K562 (cell line): ENCODE results near the gene CASP2. TPM values are rescaled to one million over a fixed set of nuclear protein-coding genes. Genes with fewer than 3 reads are reported as not detected.
A peak's percentile ranks its signal among the peaks of the same experiment; 100 is the strongest.

Experiments used
- ATAC-seq: fragments of 200-7000 bp; cut with Tn5 transposase; 3 replicates; pipeline ENCODE4 v1.9.1; 2020; ENCODE audit warnings: moderate library complexity
- BruUV-seq: library from RNA; stranded (reverse); fragments of 400-500 nt; replicated peaks from 2 replicates; lab custom pipeline; 2021; lab: Mats Ljungman, UMichigan
- CTCF ChIA-PET: fragments of 300-600 bp; formaldehyde crosslinking; extraction: SDS; loops from one replicate; lab custom pipeline; 2021; ENCODE audit warnings: low intra/inter-chr PET ratio; lab: Yijun Ruan, JAX
- POLR2A ChIA-PET: fragments of 300-600, 350-650 bp; sonication (Branson Sonifier 250); formaldehyde crosslinking; extraction: SDS; loops from one replicate; lab custom pipeline; 2021; ENCODE audit warnings: antibody characterized with exemption, inconsistent platforms; lab: Yijun Ruan, JAX
- DNase-seq, 4 experiments: peaks; one replicate each; pipeline versions ENCODE4 v3.0.0 to v3.0.0-alpha.2; 2011 to 2018; ENCODE audit warnings: low spot score in 3 of 4, mixed read lengths in 3 of 4; ENCODE audit errors: extremely low read depth in 1 of 4
- FAIRE-seq: peaks from 2 replicates; lab custom pipeline; 2011; peaks lifted over from hg19 to GRCh38; lab: Jason Lieb, UNC
- H2AFZ ChIP-seq: 2 replicates; pipeline ENCODE4 v1.6.0; 2011; ENCODE audit warnings: low read depth, low read length, control low read depth, inconsistent platforms
- H3K27ac ChIP-seq: fragments of 200-600 bp; 3 replicates; pipeline ENCODE4 v1.8.0; 2011; ENCODE audit warnings: low read depth, mild to moderate bottlenecking, control low read depth, inconsistent platforms, low read length, moderate library complexity, mixed read lengths; ENCODE audit errors: extremely low read depth
- H3K27me3 ChIP-seq, 2 experiments: fragments of 300-600 bp in 1 of 2; 2 replicates in 1 of 2; 3 replicates in 1 of 2; pipeline versions ENCODE4 v1.6.0 to v1.8.0; 2011; ENCODE audit warnings: inconsistent platforms in 2 of 2, low read length in 2 of 2, mild to moderate bottlenecking in 1 of 2, mixed read lengths in 1 of 2, moderate library complexity in 1 of 2; ENCODE audit not compliant: control insufficient read depth in 2 of 2, insufficient read depth in 2 of 2
- H3K36me3 ChIP-seq: fragments of 300-600 bp; 3 replicates; pipeline ENCODE4 v1.8.0; 2011; ENCODE audit warnings: mild to moderate bottlenecking, low read length, inconsistent platforms; ENCODE audit not compliant: control insufficient read depth, insufficient read depth
- H3K4me1 ChIP-seq, 2 experiments: fragments of 200-600 bp in 1 of 2; replicated peaks in 1 of 2; 2 replicates in 1 of 2; 3 replicates in 1 of 2; pipeline versions ENCODE4 v1.5.1 to v1.8.0; 2011; ENCODE audit warnings: inconsistent platforms in 2 of 2, low read length in 2 of 2, mild to moderate bottlenecking in 1 of 2, mixed read lengths in 1 of 2, moderate library complexity in 1 of 2; ENCODE audit not compliant: control insufficient read depth in 2 of 2, insufficient read depth in 2 of 2
- H3K4me2 ChIP-seq: 2 replicates; pipeline ENCODE4 v1.6.1; 2011; ENCODE audit warnings: low read length, control low read depth, inconsistent platforms, mixed read lengths; ENCODE audit not compliant: insufficient read depth
- H3K4me3 ChIP-seq: fragments of 200-600 bp; sonication (generic), shearing (Covaris generic); 2 replicates; pipeline ENCODE4 v1.5.1; 2016; ENCODE audit warnings: control low read depth, inconsistent platforms
- H3K79me2 ChIP-seq: fragments of 200-600 bp; 3 replicates; pipeline ENCODE4 v1.8.0; 2011; ENCODE audit warnings: low read length, inconsistent platforms; ENCODE audit not compliant: control insufficient read depth, insufficient read depth
- H3K9ac ChIP-seq, 2 experiments: 2 replicates each; pipeline versions ENCODE4 v1.6.0 to v1.6.1; 2011; ENCODE audit warnings: low read depth in 2 of 2, low read length in 2 of 2, control low read depth in 1 of 2, inconsistent platforms in 1 of 2, mild to moderate bottlenecking in 1 of 2, mixed read lengths in 1 of 2; ENCODE audit not compliant: insufficient read depth in 1 of 2
- H3K9me1 ChIP-seq: one replicate; pipeline ENCODE4 v1.6.0; 2011; ENCODE audit warnings: inconsistent platforms, mild to moderate bottlenecking, low read length, moderate library complexity; ENCODE audit not compliant: control insufficient read depth, insufficient read depth
- H3K9me3 ChIP-seq: replicated peaks from 2 replicates; pipeline ENCODE4 v1.5.1; 2011; ENCODE audit warnings: low read depth, low read length, inconsistent platforms; ENCODE audit not compliant: control insufficient read depth, insufficient read depth
- H4K20me1 ChIP-seq: replicated peaks from 2 replicates; pipeline ENCODE4 v1.6.1; 2011; ENCODE audit warnings: low read length, inconsistent platforms, mixed read lengths; ENCODE audit not compliant: control insufficient read depth, insufficient read depth
- BCL6 ChIP-seq: fragments of 250-450 bp; sonication (Bioruptor Pico); IDR thresholded peaks from 2 replicates; pipeline ENCODE4 v1.4.0; 2020
- CHCHD3 ChIP-seq: fragments of 250-450 bp; sonication (Bioruptor Pico); IDR thresholded peaks from 2 replicates; pipeline ENCODE4 v2.1.2; 2022; ENCODE audit warnings: mild to moderate bottlenecking
- EP400 ChIP-seq: fragments of 450-650 bp; IDR thresholded peaks from 2 replicates; pipeline ENCODE4 v1.6.1; 2017; ENCODE audit warnings: antibody characterized with exemption, mild to moderate bottlenecking, moderate library complexity
- THRAP3 ChIP-seq: fragments of 450-650 bp; IDR thresholded peaks from 2 replicates; pipeline ENCODE4 v1.6.1; 2016; ENCODE audit warnings: mild to moderate bottlenecking, inconsistent platforms, borderline replicate concordance
- ZNF124 ChIP-seq: sonication (generic); formaldehyde crosslinking; IDR thresholded peaks from 2 replicates; pipeline ENCODE4 v1.8.1; 2022; ENCODE audit warnings: missing genetic modification reagents
- WGBS: fragments of 100-300 bp; shearing (Covaris generic); methylation state at CpG from one replicate; pipeline ENCODE4 v1.1.6; 2016; ENCODE audit warnings: low coverage, mixed read lengths; ENCODE audit not compliant: insufficient coverage; ENCODE audit errors: missing lambda C conversion rate; 5-methylcytosine and 5-hydroxymethylcytosine counted together
- in situ Hi-C: fragments of 300-500 bp; cut with MboI; formaldehyde crosslinking; loops from 4 replicates; pipeline ENCODE4 v1.15.0; 2018; ENCODE audit warnings: inconsistent platforms, mixed read lengths
- intact Hi-C: fragments of 100-400 bp; cut with micrococcal nuclease; formaldehyde crosslinking; loops from 2 replicates; pipeline ENCODE4 v1.14.2; 2022
- polyA plus RNA-seq, 8 experiments: library from polyadenylated mRNA; depleted of rRNA in 4 of 8; stranded (reverse) in 5 of 8; unstranded in 3 of 8; fragments of >200 nt; fragmentation: Nextera tagmentation in 2 of 8; fragmentation: Illumina TruSeq in 1 of 8; extraction: Ambion mirVana in 2 of 8; extraction: Trizol in 1 of 8; gene quantifications; 2 replicates each; pipeline versions ENCODE4 v1.2.1 to v1.2.3, GENCODE V29; 2011 to 2014; ENCODE audit warnings: inconsistent platforms in 1 of 8, missing spikeins in 1 of 8
- total RNA-seq, 7 experiments: library from RNA; depleted of rRNA in 6 of 7; stranded (reverse); fragments of >200 nt in 6 of 7; fragmentation: Illumina TruSeq in 2 of 7; extraction: Trizol in 2 of 7; gene quantifications; 2 replicates each; pipeline versions ENCODE4 v1.2.1 to v1.2.3, GENCODE V29; 2011 to 2021; ENCODE audit warnings: low replicate concordance in 1 of 7
- TF ChIP-seq, protein P1 (sequence below): IDR thresholded peaks from 2 replicates; pipeline ENCODE4 v1.6.1; 2016; ENCODE audit warnings: missing genetic modification characterization, missing compliant biosample characterization

Gene CASP2
- total and polyA plus RNA-seq, 9 of the 15 experiments (the other 6 are each of a cell fraction or from before 2014, with no cell fraction given): 18.8 to 64.9 (median 24.1) TPM

DNA sequence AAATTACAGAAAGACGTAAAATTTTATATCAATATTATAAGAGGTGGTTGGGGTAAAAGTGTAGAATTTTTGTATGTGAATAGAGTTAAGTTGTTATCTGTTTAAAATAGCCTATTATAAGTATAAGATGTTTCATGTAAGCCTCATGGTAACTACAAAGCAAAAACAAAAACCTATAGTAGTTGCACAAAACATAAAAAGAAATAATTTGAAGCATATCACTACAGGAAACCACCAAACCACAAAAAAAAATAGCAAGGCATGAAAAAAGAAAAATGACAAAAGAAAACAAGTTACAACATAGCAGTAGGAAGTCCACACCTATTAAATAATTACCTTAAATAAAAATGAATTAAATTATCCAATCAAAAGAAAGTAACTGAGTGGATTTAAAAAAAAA lies 37.3 kb upstream of the CASP2 start:
- Histone ChIP-seq H3K9me1 (no peaks in the 10 kb centered on the region), H3K9me3 (peaks cover 12% of the 10 kb centered on the region; the same call in 1 of the 2 replicates), H2AFZ (no peak overlapping the region), H3K79me2 (no peaks in the 10 kb centered on the region), H3K4me1 (peaks cover 0 to 8% of the 10 kb centered on the region in 2 experiments; a peak in 2 of 5 replicates), H3K4me3 (no peak overlapping the region), H3K27ac (no peak overlapping the region), H3K27me3 (no peaks in the 10 kb centered on the region; a peak in 1 of 5 replicates), H3K4me2 (no peak overlapping the region), H4K20me1 (no peaks in the 10 kb centered on the region), H3K36me3 (no peaks in the 10 kb centered on the region), H3K9ac (no peak overlapping the region)
- CTCF ChIA-PET: no interaction called here
- POLR2A ChIA-PET: no interaction called here
- WGBS: 92% methylated on average over 1 of the region's 1 CpG
- TF ChIP-seq EP400 (no peak), CHCHD3 (CRISPR knock-in tag) (no peak), ZNF124 (no peak), BCL6 (CRISPR knock-in tag) (no peak), THRAP3 (no peak)
- TF ChIP-seq, protein P1, sequence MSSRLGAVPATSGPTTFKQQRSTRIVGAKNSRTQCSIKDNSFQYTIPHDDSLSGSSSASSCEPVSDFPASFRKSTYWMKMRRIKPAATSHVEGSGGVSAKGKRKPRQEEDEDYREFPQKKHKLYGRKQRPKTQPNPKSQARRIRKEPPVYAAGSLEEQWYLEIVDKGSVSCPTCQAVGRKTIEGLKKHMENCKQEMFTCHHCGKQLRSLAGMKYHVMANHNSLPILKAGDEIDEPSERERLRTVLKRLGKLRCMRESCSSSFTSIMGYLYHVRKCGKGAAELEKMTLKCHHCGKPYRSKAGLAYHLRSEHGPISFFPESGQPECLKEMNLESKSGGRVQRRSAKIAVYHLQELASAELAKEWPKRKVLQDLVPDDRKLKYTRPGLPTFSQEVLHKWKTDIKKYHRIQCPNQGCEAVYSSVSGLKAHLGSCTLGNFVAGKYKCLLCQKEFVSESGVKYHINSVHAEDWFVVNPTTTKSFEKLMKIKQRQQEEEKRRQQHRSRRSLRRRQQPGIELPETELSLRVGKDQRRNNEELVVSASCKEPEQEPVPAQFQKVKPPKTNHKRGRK (tag): peak; percentile 65
- intact Hi-C loops (no loop called here), in situ Hi-C loops (no loop called here)
- BruUV-seq: no TSS peak
- no peak for DNase-seq
- FAIRE-seq: no peak
- ATAC-seq: no peak
